ENCODE results near the gene TRDMT1.

TRDMT1 gene

GRCh38 chr10:17147884-17148489 is 53.5 kb downstream of the TRDMT1 start:
- DNase-seq (ENCODE audit: low read depth in 1 of 2, low spot score in 1 of 2) = no peak
- TF ChIP-seq JUND (IDR thresholded peaks at IDR 0.05; ENCODE audit: low read depth) = no peak
- in situ Hi-C loops (cut with HindIII; ENCODE audit: low pct_unique_long_range_greater_than_20kb, low sequenced_read_pairs) = no loop called here

GRCh38 chr10:17146892-17147291 is 54.6 kb downstream of the TRDMT1 start:
- in situ Hi-C loops (cut with HindIII; ENCODE audit: low pct_unique_long_range_greater_than_20kb, low sequenced_read_pairs) = no loop called here
- no peak for DNase-seq (ENCODE audit: low read depth in 1 of 2, low spot score in 1 of 2)
- TF ChIP-seq JUND (IDR thresholded peaks at IDR 0.05; ENCODE audit: low read depth) = no peak

- no peak for TF ChIP-seq JUND (IDR thresholded peaks at IDR 0.05; ENCODE audit: low read depth)
- in situ Hi-C loops (cut with HindIII; ENCODE audit: low pct_unique_long_range_greater_than_20kb, low sequenced_read_pairs) = no loop called here
- DNase-seq (ENCODE audit: low read depth in 1 of 2, low spot score in 1 of 2) = no peak
Observed at GRCh38 chr10:17145239-17145638, 56.2 kb downstream of the TRDMT1 start.

- no peak for TF ChIP-seq JUND (IDR thresholded peaks at IDR 0.05; ENCODE audit: low read depth)
- no peak for DNase-seq (ENCODE audit: low read depth in 1 of 2, low spot score in 1 of 2)
- in situ Hi-C loops (cut with HindIII; ENCODE audit: low pct_unique_long_range_greater_than_20kb, low sequenced_read_pairs) = no loop called here
Observed at GRCh38 chr10:17144757-17145156, 56.7 kb downstream of the TRDMT1 start.

- peak in 1 of 2 experiments; percentile 15 for DNase-seq (ENCODE audit: low read depth in 1 of 2, low spot score in 1 of 2)
- TF ChIP-seq JUND (IDR thresholded peaks at IDR 0.05; ENCODE audit: low read depth) = peak; percentile 41; the same call in 1 of the 2 replicates
- in situ Hi-C loops (cut with HindIII; ENCODE audit: low pct_unique_long_range_greater_than_20kb, low sequenced_read_pairs) = no loop called here
Observed at GRCh38 chr10:17144032-17144431, 57.4 kb downstream of the TRDMT1 start.

- in situ Hi-C loops (cut with HindIII; ENCODE audit: low pct_unique_long_range_greater_than_20kb, low sequenced_read_pairs) = no loop called here
- DNase-seq (ENCODE audit: low read depth in 1 of 2, low spot score in 1 of 2) = no peak
- TF ChIP-seq JUND (IDR thresholded peaks at IDR 0.05; ENCODE audit: low read depth) = no peak
Observed at GRCh38 chr10:17143055-17143690, 58.3 kb downstream of the TRDMT1 start.

- no peak for DNase-seq (ENCODE audit: low read depth in 1 of 2, low spot score in 1 of 2)
- no peak for TF ChIP-seq JUND (IDR thresholded peaks at IDR 0.05; ENCODE audit: low read depth)
- in situ Hi-C loops (cut with HindIII; ENCODE audit: low pct_unique_long_range_greater_than_20kb, low sequenced_read_pairs) = no loop called here
Observed at GRCh38 chr10:17141504-17142229, 59.8 kb downstream of the TRDMT1 start.

GRCh38 chr10:17140386-17140761 is 61.1 kb downstream of the TRDMT1 start:
- DNase-seq (ENCODE audit: low read depth in 1 of 2, low spot score in 1 of 2) = no peak
- in situ Hi-C loops (cut with HindIII; ENCODE audit: low pct_unique_long_range_greater_than_20kb, low sequenced_read_pairs) = no loop called here
- no peak for TF ChIP-seq JUND (IDR thresholded peaks at IDR 0.05; ENCODE audit: low read depth)

- in situ Hi-C loops (cut with HindIII; ENCODE audit: low pct_unique_long_range_greater_than_20kb, low sequenced_read_pairs) = no loop called here
- TF ChIP-seq JUND (IDR thresholded peaks at IDR 0.05; ENCODE audit: low read depth) = no peak
- DNase-seq (ENCODE audit: low read depth in 1 of 2, low spot score in 1 of 2) = no peak
Observed at GRCh38 chr10:17138460-17139042, 62.9 kb downstream of the TRDMT1 start.

GRCh38 chr10:17134737-17135260 is 66.7 kb downstream of the TRDMT1 start:
- no peak for DNase-seq (ENCODE audit: low read depth in 1 of 2, low spot score in 1 of 2)
- TF ChIP-seq JUND (IDR thresholded peaks at IDR 0.05; ENCODE audit: low read depth) = no peak
- in situ Hi-C loops (cut with HindIII; ENCODE audit: low pct_unique_long_range_greater_than_20kb, low sequenced_read_pairs) = no loop called here

- in situ Hi-C loops (cut with HindIII; ENCODE audit: low pct_unique_long_range_greater_than_20kb, low sequenced_read_pairs) = no loop called here
- TF ChIP-seq JUND (IDR thresholded peaks at IDR 0.05; ENCODE audit: low read depth) = no peak
- no peak for DNase-seq (ENCODE audit: low read depth in 1 of 2, low spot score in 1 of 2)
Observed at GRCh38 chr10:17134282-17134681, 67.2 kb downstream of the TRDMT1 start.

- TF ChIP-seq JUND (IDR thresholded peaks at IDR 0.05; ENCODE audit: low read depth) = no peak
- in situ Hi-C loops (cut with HindIII; ENCODE audit: low pct_unique_long_range_greater_than_20kb, low sequenced_read_pairs) = no loop called here
Observed at GRCh38 chr10:17129741-17130140, 71.7 kb downstream of the TRDMT1 start, which contains the start of gene CUBN. Gene CUBN (minus strand): TSS chr10:17129811. CDS start chr10:17129765, 46 bp downstream.

GRCh38 chr10:17128261-17128660 is 73.2 kb downstream of the TRDMT1 start:
- in situ Hi-C loops (cut with HindIII; ENCODE audit: low pct_unique_long_range_greater_than_20kb, low sequenced_read_pairs) = no loop called here
- DNase-seq (ENCODE audit: low read depth in 1 of 2, low spot score in 1 of 2) = no peak
- no peak for TF ChIP-seq JUND (IDR thresholded peaks at IDR 0.05; ENCODE audit: low read depth)

More at GRCh38 chr10:17129741-17130140, 71.7 kb downstream of the TRDMT1 start, which contains the start of gene CUBN:
- DNase-seq (ENCODE audit: low read depth in 1 of 2, low spot score in 1 of 2) = no peak

Measured in T47D (cell line).